C4-2B (cell line): ENCODE measurements around the gene PPP1R36.

Experiments used
- H3K27ac ChIP-seq: fragments of 450-650 bp; 2 replicates; pipeline ENCODE4 v1.5.1; 2017
- CTCF ChIP-seq: fragments of 450-650 bp; conservative IDR thresholded peaks from 2 replicates; pipeline ENCODE4 v1.5.1; 2017; ENCODE audit warnings: mild to moderate bottlenecking
- ZFX ChIP-seq: fragments of 450-650 bp; IDR thresholded peaks from 2 replicates; pipeline ENCODE4 v1.6.1; 2017

Gene PPP1R36

DNA sequence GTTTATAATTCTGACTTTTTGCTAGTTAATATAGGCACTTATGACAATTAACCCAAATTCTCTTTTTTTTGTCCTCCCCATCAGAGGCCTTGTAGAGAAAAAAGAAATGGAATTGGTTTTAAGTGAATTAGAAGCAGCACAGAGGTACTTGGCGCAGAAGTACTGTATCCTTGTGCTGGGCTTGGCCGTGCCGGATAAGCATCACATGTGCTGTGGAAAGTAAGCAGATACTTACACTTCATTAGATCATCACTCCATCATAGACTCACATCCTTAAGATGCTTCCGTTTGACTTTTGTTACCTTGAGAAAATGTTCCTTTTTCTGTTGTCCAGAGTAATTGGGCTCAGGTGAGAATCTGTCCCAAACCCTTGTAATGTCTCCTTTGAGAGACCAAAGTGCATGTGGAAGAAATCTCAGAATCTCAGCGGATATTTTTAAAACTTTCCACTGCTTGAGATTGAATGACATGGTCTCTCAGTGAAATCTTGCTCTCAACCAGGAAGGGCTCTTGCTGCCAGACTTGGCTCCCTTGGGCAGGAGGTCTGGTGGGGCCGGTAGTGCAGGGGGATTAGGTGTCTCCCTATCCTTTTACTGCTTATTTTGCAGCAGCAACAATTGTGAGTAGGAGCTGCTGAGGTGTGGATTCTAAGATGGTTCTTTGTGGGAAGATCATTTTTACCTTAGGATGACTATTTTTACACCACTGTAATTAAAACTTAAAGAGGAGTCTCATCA lies 24.8 kb downstream of the PPP1R36 start:
- no peak overlapping the region for H3K27ac ChIP-seq
- TF ChIP-seq CTCF (no peak), ZFX (no peak)

DNA sequence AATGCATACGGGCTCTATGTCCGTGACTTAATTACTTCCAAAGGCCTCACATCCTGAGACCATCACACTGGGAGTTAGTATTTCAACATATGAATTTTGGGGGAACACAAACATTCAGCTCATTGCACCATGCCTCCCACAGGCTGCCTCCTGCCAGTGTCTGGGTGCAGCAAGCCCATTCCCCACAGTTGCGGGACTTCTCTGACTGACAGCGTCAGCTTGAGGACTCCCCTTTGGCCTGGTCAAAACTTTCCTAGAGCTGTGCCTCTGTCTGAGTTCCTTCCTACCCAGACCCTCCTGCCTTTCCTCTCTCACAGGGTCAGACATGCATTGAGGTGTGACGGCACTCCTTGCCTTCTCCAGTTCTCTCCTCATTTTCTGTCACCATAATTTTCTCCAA lies 27.4 kb downstream of the PPP1R36 start:
- no peak overlapping the region for H3K27ac ChIP-seq
- TF ChIP-seq CTCF, result no peak
- TF ChIP-seq ZFX, result no peak

GRCh38 chr14:64580467-64580866 lies 30.7 kb downstream of the PPP1R36 start:
- TF ChIP-seq CTCF, result no peak
- no peak for TF ChIP-seq ZFX
- no peak overlapping the region for H3K27ac ChIP-seq

- H3K27ac ChIP-seq, result no peak overlapping the region
- no peak for TF ChIP-seq CTCF
- no peak for TF ChIP-seq ZFX
Measured at GRCh38 chr14:64581363-64581762, 31.6 kb downstream of the PPP1R36 start.

- TF ChIP-seq CTCF, result no peak
- H3K27ac ChIP-seq, result no peak overlapping the region
Measured at GRCh38 chr14:64581817-64582216, 32.1 kb downstream of the PPP1R36 start.

DNA sequence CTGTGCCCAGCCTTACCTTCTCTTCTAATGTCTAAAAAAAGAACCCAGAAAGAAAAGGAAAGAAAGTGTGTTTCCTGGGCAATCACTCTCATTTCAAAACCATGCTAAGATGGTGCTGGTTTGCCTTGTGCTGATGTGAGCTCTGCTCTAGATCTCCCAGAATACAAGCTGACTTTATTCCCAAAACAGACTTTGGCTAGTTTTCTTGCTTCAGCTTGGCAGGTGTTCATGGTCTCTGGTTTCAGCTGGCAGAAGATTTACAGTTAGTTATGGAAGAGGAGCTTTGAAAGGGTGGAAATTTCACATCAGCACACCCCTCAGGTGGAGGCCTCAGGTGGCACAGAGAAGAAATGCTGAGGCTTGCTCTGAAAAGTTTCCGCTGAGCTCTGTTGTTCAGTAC lies 34.4 kb downstream of the PPP1R36 start:
- no peak overlapping the region for H3K27ac ChIP-seq
- TF ChIP-seq ZFX (no peak), CTCF (no peak)

- TF ChIP-seq CTCF (no peak), ZFX (no peak)
- no peak overlapping the region for H3K27ac ChIP-seq
Measured at GRCh38 chr14:64591809-64592208, 42.0 kb downstream of the PPP1R36 start.
